Fibroblast of lung (primary cell): ENCODE data around the gene RNF39.

Source experiments
- CTCF ChIP-seq, 2 donors: IDR thresholded peaks in 1 of 2; conservative IDR thresholded peaks in 1 of 2; 1 replicate in 1 of 2; 2 replicates in 1 of 2; pipeline ENCODE4 v1.5.1; 2011 to 2012; ENCODE audit warnings: low read length in 2 of 2, control low read depth in 1 of 2, inconsistent platforms in 1 of 2, low read depth in 1 of 2, mild to moderate bottlenecking in 1 of 2
- EZH2 ChIP-seq: IDR thresholded peaks from 2 replicates; pipeline ENCODE4 v1.5.1; 2012; ENCODE audit warnings: low read length, control low read depth, mild to moderate bottlenecking; ENCODE audit errors: missing control alignments

GRCh38 chr6:30020626-30021025, 54.9 kb downstream of the RNF39 start:
- TF ChIP-seq CTCF (conservative IDR thresholded peaks at IDR 0.05 in 1 of 2, IDR thresholded peaks at IDR 0.05 in 1 of 2; ENCODE audit: low read depth in 1 of 2, low read length in 2 of 2) (no peak), EZH2 (no peak)
